Keratinocyte (primary cell): ENCODE results near the gene PRKCZ.

ENCODE experiments used
- CTCF ChIP-seq, 3 experiments: IDR thresholded peaks in 1 of 3; conservative IDR thresholded peaks in 1 of 3; optimal IDR thresholded peaks in 1 of 3; 2 replicates in 2 of 3; 3 replicates in 1 of 3; pipeline versions ENCODE3 to v1.5.1; 2011; ENCODE audit warnings: low read length in 3 of 3, mild to moderate bottlenecking in 3 of 3, moderate library complexity in 2 of 3, control low read depth in 1 of 3, inconsistent platforms in 1 of 3; ENCODE audit not compliant: insufficient read depth in 2 of 3; ENCODE audit errors: extremely low read depth in 1 of 3
- EZH2 ChIP-seq: IDR thresholded peaks from one replicate; pipeline ENCODE4 v1.6.1; 2012; ENCODE audit warnings: inconsistent platforms, mild to moderate bottlenecking, low read length, moderate library complexity

- TF ChIP-seq CTCF (optimal IDR thresholded peaks at IDR 0.05 in 1 of 3, IDR thresholded peaks at IDR 0.05 in 1 of 3, conservative IDR thresholded peaks at IDR 0.05 in 1 of 3; ENCODE audit: extremely low read depth in 1 of 3, insufficient read depth in 2 of 3, low read length in 3 of 3) (no peak), EZH2 (no peak)
Measured at GRCh38 chr1:2095981-2096736, 45.9 kb downstream of the PRKCZ start.
